Panc1 (cell line): ENCODE measurements around the gene PRR5L. TPM values are rescaled to one million over a fixed set of nuclear protein-coding genes. Genes with fewer than 3 reads are reported as not detected.

Experiments
- ATAC-seq: fragments of 200-7000 bp; cut with Tn5 transposase; 2 replicates; pipeline ENCODE4 v1.9.1; 2020; ENCODE audit warnings: mild to moderate bottlenecking, moderate library complexity
- BruUV-seq: library from RNA; stranded (reverse); fragments of 400-500 nt; replicated peaks from 2 replicates; lab custom pipeline; 2021; lab: Mats Ljungman, UMichigan
- CTCF ChIA-PET: fragments of 300-600 bp; sonication (Branson Sonifier 250); formaldehyde crosslinking; loops from one replicate; lab custom pipeline; 2022; ENCODE audit warnings: antibody characterized with exemption; lab: Charles Lee
- POLR2A ChIA-PET: fragments of 300-600 bp; sonication (Branson Sonifier 250); formaldehyde crosslinking; loops from one replicate; lab custom pipeline; 2022; ENCODE audit warnings: antibody characterized with exemption; lab: Charles Lee
- DNase-seq: peaks from one replicate; pipeline ENCODE4 v3.0.0-alpha.2; 2010; ENCODE audit warnings: low read depth, low spot score
- H3K27ac ChIP-seq: 2 replicates; pipeline ENCODE4 v1.5.1; 2011; ENCODE audit warnings: mild to moderate bottlenecking, low read length, inconsistent platforms
- H3K27me3 ChIP-seq: fragments of 200-500 bp; sonication (Bioruptor generic); 2 replicates; pipeline ENCODE4 v1.6.0; 2014; ENCODE audit warnings: low read length, inconsistent platforms; ENCODE audit not compliant: control insufficient read depth, insufficient read depth
- H3K36me3 ChIP-seq: fragments of 200-500 bp; sonication (Bioruptor generic); 2 replicates; pipeline ENCODE4 v1.5.1; 2014; ENCODE audit warnings: inconsistent platforms, mild to moderate bottlenecking, low read length, moderate library complexity; ENCODE audit not compliant: control insufficient read depth, insufficient read depth
- H3K4me1 ChIP-seq: 2 replicates; pipeline ENCODE4 v1.5.1; 2011; ENCODE audit warnings: inconsistent platforms, mild to moderate bottlenecking, low read length, moderate library complexity; ENCODE audit not compliant: control insufficient read depth, insufficient read depth
- H3K4me3 ChIP-seq, 2 experiments: 2 replicates each; pipeline ENCODE4 v1.5.1; 2011 to 2012; ENCODE audit warnings: low read depth in 2 of 2, low read length in 2 of 2, mild to moderate bottlenecking in 2 of 2, inconsistent platforms in 1 of 2, moderate library complexity in 1 of 2
- H3K9me3 ChIP-seq: fragments of 200-500 bp; sonication (Bioruptor generic); 2 replicates; pipeline ENCODE4 v1.5.1; 2014; ENCODE audit warnings: low read depth, mild to moderate bottlenecking, inconsistent platforms, low read length, moderate library complexity; ENCODE audit not compliant: control insufficient read depth, insufficient read depth
- CTCF ChIP-seq: fragments of 450-650 bp; IDR thresholded peaks from 2 replicates; pipeline ENCODE4 v1.5.1; 2017; ENCODE audit warnings: mild to moderate bottlenecking
- POLR2AphosphoS5 ChIP-seq: IDR thresholded peaks from 2 replicates; pipeline ENCODE4 v1.6.1; 2012; ENCODE audit warnings: mild to moderate bottlenecking, low read depth, low read length, moderate library complexity
- SIN3A ChIP-seq: IDR thresholded peaks from 2 replicates; pipeline ENCODE4 v1.6.1; 2012; ENCODE audit warnings: low read depth, mild to moderate bottlenecking, low read length, moderate library complexity, borderline replicate concordance; ENCODE audit not compliant: insufficient read depth
- TCF7L2 ChIP-seq: IDR thresholded peaks from 2 replicates; pipeline ENCODE4 v1.6.1; 2011; ENCODE audit warnings: mild to moderate bottlenecking, low read depth, low read length, inconsistent platforms
- in situ Hi-C: cut with HindIII; loops from 2 replicates; pipeline ENCODE4 v1.10.0; 2016; ENCODE audit warnings: low sequenced_read_pairs, low pct_unique_long_range_greater_than_20kb
- intact Hi-C: fragments of 100-400 bp; cut with micrococcal nuclease; formaldehyde crosslinking; loops from one replicate; pipeline ENCODE4 v1.10.0; 2022; ENCODE audit not compliant: unreplicated experiment
- total RNA-seq: library from RNA; stranded (reverse); gene quantifications from one replicate; pipeline ENCODE4 v1.2.1, GENCODE V29; 2021; ENCODE audit not compliant: unreplicated experiment
- TF ChIP-seq, protein P1 (sequence below), 2 experiments: IDR thresholded peaks; 2 replicates each; pipeline ENCODE4 v1.6.1; 2011 to 2012; ENCODE audit warnings: low read depth in 2 of 2, control low read depth in 1 of 2, low read length in 1 of 2, mild to moderate bottlenecking in 1 of 2, moderate library complexity in 1 of 2; ENCODE audit not compliant: insufficient read depth in 1 of 2

Gene PRR5L
- total RNA-seq, 1 experiment from 2014 or later, result 0.36 TPM

- BruUV-seq, result no TSS peak
- in situ Hi-C loops, result no loop called here
- ATAC-seq, result no peak
- Histone ChIP-seq H3K4me1 (no peaks in the 10 kb centered on the region), H3K9me3 (no peaks in the 10 kb centered on the region), H3K36me3 (no peaks in the 10 kb centered on the region), H3K27ac (no peak overlapping the region), H3K4me3 (no peak overlapping the region), H3K27me3 (no peaks in the 10 kb centered on the region)
- ChIA-PET CTCF (no interaction called here), POLR2A (no interaction called here)
- intact Hi-C loops, result no loop called here
- no peak for DNase-seq
- no peak for TF ChIP-seq TCF7L2
- TF ChIP-seq SIN3A, result no peak
- TF ChIP-seq, protein P1, sequence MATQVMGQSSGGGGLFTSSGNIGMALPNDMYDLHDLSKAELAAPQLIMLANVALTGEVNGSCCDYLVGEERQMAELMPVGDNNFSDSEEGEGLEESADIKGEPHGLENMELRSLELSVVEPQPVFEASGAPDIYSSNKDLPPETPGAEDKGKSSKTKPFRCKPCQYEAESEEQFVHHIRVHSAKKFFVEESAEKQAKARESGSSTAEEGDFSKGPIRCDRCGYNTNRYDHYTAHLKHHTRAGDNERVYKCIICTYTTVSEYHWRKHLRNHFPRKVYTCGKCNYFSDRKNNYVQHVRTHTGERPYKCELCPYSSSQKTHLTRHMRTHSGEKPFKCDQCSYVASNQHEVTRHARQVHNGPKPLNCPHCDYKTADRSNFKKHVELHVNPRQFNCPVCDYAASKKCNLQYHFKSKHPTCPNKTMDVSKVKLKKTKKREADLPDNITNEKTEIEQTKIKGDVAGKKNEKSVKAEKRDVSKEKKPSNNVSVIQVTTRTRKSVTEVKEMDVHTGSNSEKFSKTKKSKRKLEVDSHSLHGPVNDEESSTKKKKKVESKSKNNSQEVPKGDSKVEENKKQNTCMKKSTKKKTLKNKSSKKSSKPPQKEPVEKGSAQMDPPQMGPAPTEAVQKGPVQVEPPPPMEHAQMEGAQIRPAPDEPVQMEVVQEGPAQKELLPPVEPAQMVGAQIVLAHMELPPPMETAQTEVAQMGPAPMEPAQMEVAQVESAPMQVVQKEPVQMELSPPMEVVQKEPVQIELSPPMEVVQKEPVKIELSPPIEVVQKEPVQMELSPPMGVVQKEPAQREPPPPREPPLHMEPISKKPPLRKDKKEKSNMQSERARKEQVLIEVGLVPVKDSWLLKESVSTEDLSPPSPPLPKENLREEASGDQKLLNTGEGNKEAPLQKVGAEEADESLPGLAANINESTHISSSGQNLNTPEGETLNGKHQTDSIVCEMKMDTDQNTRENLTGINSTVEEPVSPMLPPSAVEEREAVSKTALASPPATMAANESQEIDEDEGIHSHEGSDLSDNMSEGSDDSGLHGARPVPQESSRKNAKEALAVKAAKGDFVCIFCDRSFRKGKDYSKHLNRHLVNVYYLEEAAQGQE (IDR thresholded peaks at IDR 0.05; ENCODE audit: insufficient read depth in 1 of 2, low read depth in 2 of 2, low read length in 1 of 2), result no peak
- TF ChIP-seq CTCF, result no peak
- no peak for TF ChIP-seq POLR2AphosphoS5
These were observed 23.0 kb upstream of the PRR5L start for GRCh38 chr11:36273110-36273509.

GRCh38 chr11:36274414-36274813 lies 21.7 kb upstream of the PRR5L start:
- ChIA-PET POLR2A (no interaction called here), CTCF (interaction anchor here (1.2 kb wide), 1 partner anchor 218 kb away, joined by 3 read pairs; no protein-coding TSS in a partner anchor)
- H3K27me3 ChIP-seq, result no peaks in the 10 kb centered on the region
- no peaks in the 10 kb centered on the region for H3K9me3 ChIP-seq
- no peak overlapping the region for H3K4me3 ChIP-seq
- H3K36me3 ChIP-seq, result no peaks in the 10 kb centered on the region
- intact Hi-C loops, result no loop called here
- TF ChIP-seq POLR2AphosphoS5 (no peak), CTCF (no peak), SIN3A (no peak), TCF7L2 (no peak)
- TF ChIP-seq, protein P1 (IDR thresholded peaks at IDR 0.05; ENCODE audit: insufficient read depth in 1 of 2, low read depth in 2 of 2, low read length in 1 of 2), result no peak
- in situ Hi-C loops, result no loop called here
- H3K27ac ChIP-seq, result no peak overlapping the region
- ATAC-seq (no peak), DNase-seq (no peak)
- no peaks in the 10 kb centered on the region for H3K4me1 ChIP-seq
- BruUV-seq, result no TSS peak
